Naive thymus-derived CD8-positive, alpha-beta T cell (primary cell): Measurements from ENCODE around the gene CHST14. TPM values are rescaled to one million over a fixed set of nuclear protein-coding genes. Genes with fewer than 3 reads are reported as not detected.

Experiments
- ATAC-seq, 2 donors: fragments of 150-1000 bp; cut with Tn5 transposase in 1 of 2; sonication (Bioruptor Pico), chemical (Tn5 transposase) in 1 of 2; 1 replicate in 1 of 2; 2 replicates in 1 of 2; pipeline ENCODE4 v1.10.0; 2021; ENCODE audit warnings: mild to moderate bottlenecking in 2 of 2, moderate library complexity in 2 of 2
- POLR2A ChIA-PET: fragments of 350-600 bp; sonication (Branson Sonifier 250); formaldehyde crosslinking; loops from one replicate; lab custom pipeline; 2021; ENCODE audit warnings: antibody characterized with exemption; lab: Charles Lee
- DNase-seq, 10 donors: peaks; one replicate each; pipeline versions ENCODE4 v3.0.0 to v3.0.0-alpha.2; 2020 to 2022
- H3K27ac Mint-ChIP-seq, 10 donors: one replicate each; pipeline ENCODE4 v1.8.0; 2020 to 2022; ENCODE audit warnings: mild to moderate bottlenecking in 10 of 10, mixed read lengths in 10 of 10, moderate library complexity in 4 of 10, inconsistent platforms in 1 of 10
- H3K27me3 Mint-ChIP-seq, 5 donors: one replicate each; pipeline ENCODE4 v1.8.0; 2021 to 2022; ENCODE audit warnings: mixed read lengths in 5 of 5
- H3K36me3 Mint-ChIP-seq, 3 donors: one replicate each; pipeline ENCODE4 v1.8.0; 2020 to 2022; ENCODE audit warnings: mixed read lengths in 3 of 3, mild to moderate bottlenecking in 2 of 3, inconsistent platforms in 1 of 3
- H3K4me1 Mint-ChIP-seq, 4 donors: one replicate each; pipeline ENCODE4 v1.8.0; 2021 to 2022; ENCODE audit warnings: mixed read lengths in 4 of 4
- H3K4me3 Mint-ChIP-seq, 10 donors: one replicate each; pipeline ENCODE4 v1.8.0; 2020 to 2022; ENCODE audit warnings: mild to moderate bottlenecking in 10 of 10, mixed read lengths in 10 of 10, moderate library complexity in 6 of 10, inconsistent platforms in 1 of 10
- H3K9me3 Mint-ChIP-seq, 9 donors: one replicate each; pipeline ENCODE4 v1.8.0; 2020 to 2022; ENCODE audit warnings: mixed read lengths in 9 of 9, mild to moderate bottlenecking in 3 of 9, inconsistent platforms in 1 of 9, moderate library complexity in 1 of 9
- polyA plus RNA-seq, 3 donors: library from polyadenylated mRNA; unstranded; fragments of 300-500 nt; fragmentation: Illumina TruSeq; gene quantifications; one replicate each; pipeline ENCODE4 v1.2.3, GENCODE V29; 2021
- total RNA-seq, 8 experiments: library from RNA in 2 of 8; stranded (reverse) in 2 of 8; gene quantifications; one replicate each; pipeline ENCODE4 v1.2.3 and lab custom pipeline; 2021 to 2026

CHST14 gene
- total and polyA plus RNA-seq, 5 experiments from 2014 or later: 0.74 to 9.8 (median 1.2) TPM

GRCh38 chr15:40500568-40501330, 30.0 kb downstream of the CHST14 start:
- Mint-ChIP-seq H3K4me3 (no peak overlapping the region), H3K36me3 (no peaks in the 10 kb centered on the region), H3K27ac (no peak overlapping the region), H3K27me3 (peaks cover 2 to 29% (median 17%) of the 10 kb centered on the region in 5 donors), H3K4me1 (no peaks in the 10 kb centered on the region), H3K9me3 (no peaks in the 10 kb centered on the region)
- ATAC-seq: no peak
- DNase-seq: no peak
- POLR2A ChIA-PET: no interaction called here

GRCh38 chr15:40501487-40501886, 30.7 kb downstream of the CHST14 start:
- POLR2A ChIA-PET: no interaction called here
- no peaks in the 10 kb centered on the region for H3K36me3 Mint-ChIP-seq
- DNase-seq: no peak
- no peak overlapping the region for H3K4me3 Mint-ChIP-seq
- H3K27me3 Mint-ChIP-seq: peaks cover under 1 to 32% (median 21%) of the 10 kb centered on the region in 5 donors
- ATAC-seq: no peak
- peaks cover 0 to under 1% (median under 1%) of the 10 kb centered on the region in 4 donors for H3K4me1 Mint-ChIP-seq
- no peaks in the 10 kb centered on the region for H3K9me3 Mint-ChIP-seq
- no peak overlapping the region for H3K27ac Mint-ChIP-seq

- H3K9me3 Mint-ChIP-seq: no peaks in the 10 kb centered on the region
- DNase-seq (peak; percentile 48 to 78 (median 61)), ATAC-seq (peak; percentile 69 to 87)
- peaks cover 12 to 28% (median 20%) of the 10 kb centered on the region in 4 donors for H3K4me1 Mint-ChIP-seq
- H3K27ac Mint-ChIP-seq: peak overlapping the region in 1 of 10 donors; percentile 44
- peaks cover 31 to 77% (median 48%) of the 10 kb centered on the region in 5 donors for H3K27me3 Mint-ChIP-seq
- H3K36me3 Mint-ChIP-seq: no peaks in the 10 kb centered on the region
- POLR2A ChIA-PET: interaction anchor here (1.1 to 2.8 kb wide), 2 partner anchors 53 to 66 kb away, joined by 4 to 10 read pairs; partner anchors contain the start of gene BAHD1
- peak overlapping the region in 7 of 10 donors; percentile 24 to 60 (median 47) for H3K4me3 Mint-ChIP-seq
Measured at GRCh38 chr15:40506964-40507571, 36.3 kb downstream of the CHST14 start.

GRCh38 chr15:40508216-40508615, 37.4 kb downstream of the CHST14 start:
- Mint-ChIP-seq H3K9me3 (peaks cover 0 to 2% (median 0%) of the 10 kb centered on the region in 9 donors), H3K27me3 (peaks cover 41 to 78% (median 56%) of the 10 kb centered on the region in 5 donors), H3K27ac (no peak overlapping the region), H3K4me3 (no peak overlapping the region), H3K4me1 (peaks cover 15 to 33% (median 24%) of the 10 kb centered on the region in 4 donors), H3K36me3 (peaks cover 0 to 2% (median 0%) of the 10 kb centered on the region in 3 donors)
- POLR2A ChIA-PET: interaction anchor here (2.8 kb wide), 1 partner anchor 67 kb away, joined by 10 read pairs; the partner anchor contains the start of gene BAHD1
- no peak for ATAC-seq
- DNase-seq: no peak

- ATAC-seq: no peak
- H3K9me3 Mint-ChIP-seq: peaks cover 0 to 2% (median 0%) of the 10 kb centered on the region in 9 donors
- peaks cover 15 to 33% (median 24%) of the 10 kb centered on the region in 4 donors for H3K4me1 Mint-ChIP-seq
- no peak for DNase-seq
- H3K36me3 Mint-ChIP-seq: peaks cover 0 to 2% (median 0%) of the 10 kb centered on the region in 3 donors
- H3K27ac Mint-ChIP-seq: no peak overlapping the region
- POLR2A ChIA-PET: no interaction called here
- peak overlapping the region in 5 of 10 donors; percentile 2 to 80 (median 52) for H3K4me3 Mint-ChIP-seq
- H3K27me3 Mint-ChIP-seq: peaks cover 43 to 74% (median 53%) of the 10 kb centered on the region in 5 donors
Measured at GRCh38 chr15:40510201-40510600, 39.4 kb downstream of the CHST14 start.

- POLR2A ChIA-PET: no interaction called here
- H3K36me3 Mint-ChIP-seq: peaks cover 0 to 2% (median 0%) of the 10 kb centered on the region in 3 donors
- H3K27me3 Mint-ChIP-seq: peaks cover 44 to 71% (median 52%) of the 10 kb centered on the region in 5 donors
- peaks cover 15 to 33% (median 24%) of the 10 kb centered on the region in 4 donors for H3K4me1 Mint-ChIP-seq
- ATAC-seq (peak; percentile 57 to 76), DNase-seq (peak in 8 of 10 donors; percentile 22 to 71 (median 58))
- peak overlapping the region in 4 of 10 donors; percentile 48 to 89 (median 78) for H3K27ac Mint-ChIP-seq
- H3K4me3 Mint-ChIP-seq: peak overlapping the region; percentile 56 to 90 (median 80)
- peaks cover 0 to 2% (median 0%) of the 10 kb centered on the region in 9 donors for H3K9me3 Mint-ChIP-seq
Measured at GRCh38 chr15:40511093-40511471, 40.3 kb downstream of the CHST14 start.

- peaks cover 15 to 31% (median 23%) of the 10 kb centered on the region in 4 donors for H3K4me1 Mint-ChIP-seq
- peak; percentile 12 to 41 for ATAC-seq
- peaks cover 42 to 65% (median 50%) of the 10 kb centered on the region in 5 donors for H3K27me3 Mint-ChIP-seq
- H3K36me3 Mint-ChIP-seq: peaks cover 0 to 2% (median 0%) of the 10 kb centered on the region in 3 donors
- peak overlapping the region; percentile 56 to 90 (median 80) for H3K4me3 Mint-ChIP-seq
- peak overlapping the region in 4 of 10 donors; percentile 48 to 89 (median 78) for H3K27ac Mint-ChIP-seq
- POLR2A ChIA-PET: interaction anchor here (0.6 kb wide), 1 partner anchor 47 kb away, joined by 3 read pairs; no protein-coding TSS in a partner anchor
- peak in 3 of 10 donors; percentile 8 to 12 (median 11) for DNase-seq
- peaks cover 0 to 2% (median 0%) of the 10 kb centered on the region in 9 donors for H3K9me3 Mint-ChIP-seq
Measured at GRCh38 chr15:40511472-40512133, 40.8 kb downstream of the CHST14 start.

GRCh38 chr15:40512440-40512839, 41.7 kb downstream of the CHST14 start:
- Mint-ChIP-seq H3K27ac (peak overlapping the region in 3 of 10 donors; percentile 1 to 64 (median 6)), H3K36me3 (peaks cover 0 to 2% (median 0%) of the 10 kb centered on the region in 3 donors), H3K9me3 (peaks cover 0 to 2% (median 0%) of the 10 kb centered on the region in 9 donors), H3K4me1 (peaks cover 11 to 23% (median 17%) of the 10 kb centered on the region in 4 donors), H3K27me3 (peaks cover 39 to 57% (median 46%) of the 10 kb centered on the region in 5 donors), H3K4me3 (peak overlapping the region in 9 of 10 donors; percentile 56 to 90 (median 69))
- DNase-seq: no peak
- ATAC-seq: no peak
- POLR2A ChIA-PET: interaction anchor here (0.6 kb wide), 1 partner anchor 46 kb away, joined by 3 read pairs; no protein-coding TSS in a partner anchor

- ATAC-seq (no peak), DNase-seq (no peak)
- Mint-ChIP-seq H3K27me3 (peaks cover 30 to 45% (median 37%) of the 10 kb centered on the region in 5 donors), H3K27ac (no peak overlapping the region), H3K4me3 (peak overlapping the region in 1 of 10 donors; percentile 37), H3K4me1 (peaks cover 11 to 20% (median 16%) of the 10 kb centered on the region in 4 donors), H3K36me3 (peaks cover 0 to 2% (median 0%) of the 10 kb centered on the region in 3 donors), H3K9me3 (peaks cover 0 to 2% (median 0%) of the 10 kb centered on the region in 9 donors)
- POLR2A ChIA-PET: no interaction called here
Measured at GRCh38 chr15:40513609-40514008, 42.8 kb downstream of the CHST14 start.

- ATAC-seq (no peak), DNase-seq (no peak)
- Mint-ChIP-seq H3K4me1 (peaks cover 8 to 15% (median 9%) of the 10 kb centered on the region in 4 donors), H3K36me3 (peaks cover 0 to 2% (median 0%) of the 10 kb centered on the region in 3 donors), H3K4me3 (no peak overlapping the region), H3K27me3 (peaks cover 18 to 26% (median 20%) of the 10 kb centered on the region in 5 donors), H3K9me3 (peaks cover 0 to 2% (median 0%) of the 10 kb centered on the region in 9 donors), H3K27ac (no peak overlapping the region)
- POLR2A ChIA-PET: interaction anchor here (0.7 kb wide), 1 partner anchor 75 kb away, joined by 4 read pairs; no protein-coding TSS in a partner anchor
Measured at GRCh38 chr15:40516322-40516721, 45.5 kb downstream of the CHST14 start.
